Measurements from ENCODE around the gene MRTO4. TPM values are rescaled to one million over a fixed set of nuclear protein-coding genes. Genes with fewer than 3 reads are reported as not detected.
"Not testable (repeated sequence)": the region's sequence is repeated elsewhere in the genome, so short reads cannot be mapped to it uniquely, and the experiment has no call there.

MRTO4 gene
- total RNA-seq, 2 experiments from 2014 or later = 139 TPM

DNA sequence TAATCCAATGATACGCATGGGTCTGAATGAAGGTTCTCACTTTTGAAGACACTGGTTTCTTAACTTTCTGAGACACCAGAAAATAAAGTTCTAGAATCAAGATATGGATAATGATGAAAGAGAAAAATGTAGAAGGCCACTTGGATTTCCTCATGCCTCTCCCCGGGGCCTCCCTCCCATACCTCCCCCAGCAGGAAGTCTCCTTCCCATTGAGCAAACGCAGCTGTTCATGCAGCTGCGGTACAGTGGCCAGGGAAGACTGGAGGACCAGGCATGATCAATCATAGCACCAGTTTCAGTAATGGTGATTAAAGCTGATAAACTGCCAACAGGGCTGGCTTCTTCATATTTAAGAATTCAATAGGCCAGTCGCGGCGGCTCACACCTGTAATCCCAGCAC, 30.6 kb upstream of the MRTO4 start:
- POLR2A ChIA-PET = no interaction called here
- CTCF ChIA-PET = no interaction called here

DNA sequence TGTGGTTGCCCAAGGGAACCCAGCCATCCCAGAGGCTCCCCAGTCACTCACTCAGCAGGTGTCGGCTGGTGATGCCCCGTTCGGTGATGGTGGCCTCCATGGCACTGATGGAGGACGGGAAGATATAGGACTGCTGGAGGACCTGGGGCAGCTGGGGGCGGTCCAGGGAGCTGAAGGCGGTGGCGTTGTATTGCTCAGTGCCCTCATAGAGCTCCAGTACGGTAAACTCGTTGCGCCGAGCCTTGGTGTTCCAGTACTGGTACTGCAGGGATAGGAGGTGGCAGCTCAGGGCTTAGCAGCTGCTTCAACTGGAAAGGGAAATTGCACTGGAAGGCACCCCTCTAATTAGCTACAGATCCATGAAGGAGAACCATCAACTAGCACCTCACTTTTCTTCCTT, 29.0 kb upstream of the MRTO4 start:
- CTCF ChIA-PET = interaction anchor here (1.4 kb wide), 1 partner anchor 12 kb away, joined by 3 read pairs; no protein-coding TSS in a partner anchor
- POLR2A ChIA-PET = no interaction called here

DNA sequence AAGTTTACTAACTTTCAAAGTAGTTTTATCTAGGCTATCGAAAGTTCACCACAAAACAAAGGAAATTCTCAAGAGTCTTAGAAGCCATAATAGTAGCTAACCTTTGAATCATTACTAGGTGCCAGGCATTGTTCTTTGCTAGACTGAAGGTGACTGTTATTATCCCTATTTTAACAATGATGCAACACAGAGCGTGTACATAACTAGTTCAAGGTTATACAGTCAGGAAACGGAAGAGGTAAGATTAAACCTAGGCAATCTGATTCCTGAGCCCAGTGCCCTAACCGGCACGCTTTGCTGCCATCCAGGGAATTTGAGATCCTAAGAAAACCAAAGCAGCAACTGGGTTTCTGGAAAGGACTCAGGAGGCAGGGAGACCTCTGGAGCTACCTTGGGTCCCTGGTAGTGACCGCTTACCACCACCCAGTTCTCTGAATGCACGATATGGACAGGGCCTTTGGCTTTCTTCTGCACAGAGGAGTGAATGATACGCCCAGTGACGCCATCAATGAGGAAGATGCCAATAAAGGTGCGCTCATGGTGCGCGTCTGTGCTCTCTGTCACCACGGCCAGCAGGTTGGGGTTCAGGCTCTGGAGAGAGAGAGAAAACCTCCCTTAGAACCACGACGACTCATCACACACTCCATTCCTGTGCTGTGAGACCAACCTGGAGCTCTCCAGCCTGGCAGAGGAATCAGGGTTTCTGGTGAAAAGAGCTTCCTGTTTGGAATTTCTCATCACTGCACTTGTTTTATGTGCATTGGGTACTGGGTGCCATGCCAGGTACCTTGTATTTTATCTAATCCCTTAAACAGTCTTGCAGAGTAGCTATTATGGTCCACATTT, 28.4 kb upstream of the MRTO4 start:
- CTCF ChIA-PET = interaction anchor here (0.7 to 1.4 kb wide), 2 partner anchors 11 to 18 kb away, joined by 3 read pairs; no protein-coding TSS in a partner anchor
- POLR2A ChIA-PET = no interaction called here

DNA sequence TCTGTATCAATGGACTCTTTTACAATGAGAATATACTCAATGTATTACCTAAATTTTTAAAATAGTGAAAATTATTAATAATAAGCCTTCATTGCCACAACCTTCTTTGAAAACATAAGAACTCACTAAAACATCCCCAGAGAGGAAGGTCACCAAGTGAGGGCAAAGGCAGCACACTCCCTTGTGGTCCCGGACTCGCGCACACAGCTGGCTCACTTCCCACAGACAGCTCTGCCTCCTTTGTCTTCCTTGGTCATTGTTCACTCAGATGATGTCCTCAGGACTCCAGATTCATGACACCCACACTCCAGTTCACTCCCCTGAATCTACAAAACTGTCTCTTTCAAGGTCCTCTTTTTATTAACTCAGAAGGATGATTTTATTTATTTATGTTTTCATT, 22.4 kb upstream of the MRTO4 start:
- ChIA-PET POLR2A (no interaction called here), CTCF (no interaction called here)

DNA sequence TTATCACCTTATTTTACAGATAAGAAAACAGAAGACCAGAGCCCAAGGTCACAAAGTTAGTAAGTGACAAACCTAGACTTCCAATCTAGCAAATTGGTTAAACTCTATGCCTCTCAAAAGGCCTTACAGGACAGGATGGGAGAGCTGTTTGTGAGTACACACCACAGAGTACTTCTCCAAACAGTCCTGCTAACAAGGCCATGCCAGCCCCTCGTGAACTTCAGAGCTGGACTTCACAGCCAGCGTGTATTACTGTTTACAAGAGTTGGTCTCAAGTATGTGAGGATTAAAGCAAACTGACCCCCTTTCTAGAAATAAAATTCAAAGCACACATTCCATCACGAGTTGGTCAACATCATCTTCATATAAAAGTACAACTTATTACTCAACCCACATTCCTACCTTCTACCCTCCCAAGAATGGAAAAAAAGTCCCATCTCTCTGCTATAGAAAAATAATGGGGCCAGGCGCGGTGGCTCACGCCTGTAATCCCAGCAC, 21.7 kb upstream of the MRTO4 start:
- ChIA-PET POLR2A (interaction anchor here (1.1 kb wide), 1 partner anchor 8 kb away, joined by 3 read pairs; no protein-coding TSS in a partner anchor), CTCF (no interaction called here)

DNA sequence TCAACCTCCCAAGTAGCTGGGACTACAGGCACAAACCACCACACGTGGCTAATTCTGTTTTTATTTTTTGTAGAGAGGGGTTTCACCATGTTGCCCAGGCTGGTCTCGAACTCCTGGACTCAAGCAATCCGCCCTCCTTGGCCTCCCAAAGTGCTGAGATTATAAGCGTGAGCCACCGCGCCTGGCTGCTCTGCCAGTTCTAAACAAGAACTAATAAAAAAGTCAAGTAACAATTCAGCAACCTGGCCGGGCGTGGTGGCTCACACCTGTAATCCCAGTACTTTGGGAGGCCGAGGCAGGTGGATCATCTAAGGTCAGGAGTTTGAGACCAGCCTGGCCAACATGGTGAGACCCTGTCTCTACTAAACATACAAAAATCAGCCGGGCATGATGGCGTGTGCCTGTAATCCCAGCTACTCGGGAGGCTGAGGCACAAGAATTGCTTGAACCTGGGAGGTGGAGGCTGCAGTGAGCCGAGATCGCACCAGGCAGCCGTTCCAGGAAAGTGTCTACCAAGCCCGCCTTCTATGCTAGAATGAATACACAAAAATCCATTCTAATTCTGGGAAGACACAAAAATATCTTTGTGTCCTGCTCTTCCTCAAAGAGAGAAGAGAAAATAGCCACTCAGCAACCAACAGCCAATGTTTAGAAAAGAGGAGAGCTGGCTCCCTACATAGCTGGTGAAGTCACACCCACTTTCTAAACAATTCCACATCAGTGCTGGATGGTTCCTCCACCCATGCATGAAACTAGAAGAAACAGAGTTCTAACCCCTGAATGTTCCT, 19.7 kb upstream of the MRTO4 start:
- POLR2A ChIA-PET = not testable (repeated sequence)

DNA sequence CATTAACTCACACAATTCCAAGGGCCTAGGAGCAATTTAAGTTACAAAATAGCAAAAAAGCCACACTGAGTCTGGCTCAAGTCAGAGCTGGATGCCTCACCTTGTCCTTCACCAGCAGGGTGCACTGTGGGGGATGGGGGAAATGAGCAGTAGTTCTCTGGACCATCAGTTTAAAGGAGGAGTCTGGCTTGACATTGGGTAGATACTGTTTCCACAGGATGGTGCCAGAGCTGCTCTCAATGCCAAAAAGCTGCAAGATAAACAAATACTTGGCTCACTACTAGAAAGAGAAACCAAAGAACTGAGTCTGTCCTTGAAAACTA, 19.1 kb upstream of the MRTO4 start:
- ChIA-PET POLR2A (no interaction called here), CTCF (no interaction called here)

More for the DNA sequence above, 19.7 kb upstream of the MRTO4 start:
- CTCF ChIA-PET = not testable (repeated sequence)

DNA sequence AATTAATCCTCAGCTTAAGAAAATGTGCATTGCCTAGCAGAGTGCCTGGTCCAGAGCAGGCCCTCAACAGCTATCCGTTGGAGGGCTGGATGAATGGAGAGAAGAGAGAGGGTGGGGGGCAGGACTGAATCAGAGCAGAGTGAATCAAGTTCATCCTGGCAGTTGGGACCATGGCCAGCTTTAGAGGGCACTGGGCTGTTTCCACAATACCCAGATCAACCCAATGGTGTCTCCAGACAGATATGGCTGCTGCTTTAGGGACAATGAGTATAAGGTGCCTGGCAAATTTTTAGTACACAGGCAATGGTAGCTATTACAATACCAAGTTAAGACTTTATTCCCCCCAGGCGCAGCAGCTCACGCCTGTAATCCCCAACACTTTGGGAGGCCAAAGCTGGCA, 17.4 kb upstream of the MRTO4 start:
- POLR2A ChIA-PET = no interaction called here
- CTCF ChIA-PET = interaction anchor here (1.5 kb wide), 1 partner anchor 11 kb away, joined by 3 read pairs; no protein-coding TSS in a partner anchor

DNA sequence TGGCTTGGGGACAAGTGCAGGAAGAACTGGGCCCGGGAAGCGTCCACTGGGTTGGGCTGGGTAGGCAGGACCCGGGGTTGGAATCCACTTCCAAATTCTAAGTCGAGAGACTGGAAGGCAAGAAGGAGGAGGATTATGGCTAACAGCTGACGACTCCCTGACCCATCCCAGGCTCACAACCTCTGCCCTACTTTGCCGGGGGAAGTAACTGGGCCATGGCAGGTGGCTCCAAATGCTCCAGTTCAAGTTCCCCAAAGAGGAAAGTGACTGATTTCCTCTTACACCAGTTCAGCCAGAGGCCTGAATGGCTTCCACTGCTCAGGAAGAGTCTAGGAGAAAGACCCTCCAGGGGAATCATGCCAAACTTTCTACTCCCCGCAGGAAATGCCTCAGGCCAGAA, 11.7 kb upstream of the MRTO4 start:
- ChIA-PET CTCF (interaction anchor here (1.0 to 1.2 kb wide), 3 partner anchors 11 to 25 kb away, joined by 3 read pairs; partner anchors contain the start of gene EMC1), POLR2A (no interaction called here)

DNA sequence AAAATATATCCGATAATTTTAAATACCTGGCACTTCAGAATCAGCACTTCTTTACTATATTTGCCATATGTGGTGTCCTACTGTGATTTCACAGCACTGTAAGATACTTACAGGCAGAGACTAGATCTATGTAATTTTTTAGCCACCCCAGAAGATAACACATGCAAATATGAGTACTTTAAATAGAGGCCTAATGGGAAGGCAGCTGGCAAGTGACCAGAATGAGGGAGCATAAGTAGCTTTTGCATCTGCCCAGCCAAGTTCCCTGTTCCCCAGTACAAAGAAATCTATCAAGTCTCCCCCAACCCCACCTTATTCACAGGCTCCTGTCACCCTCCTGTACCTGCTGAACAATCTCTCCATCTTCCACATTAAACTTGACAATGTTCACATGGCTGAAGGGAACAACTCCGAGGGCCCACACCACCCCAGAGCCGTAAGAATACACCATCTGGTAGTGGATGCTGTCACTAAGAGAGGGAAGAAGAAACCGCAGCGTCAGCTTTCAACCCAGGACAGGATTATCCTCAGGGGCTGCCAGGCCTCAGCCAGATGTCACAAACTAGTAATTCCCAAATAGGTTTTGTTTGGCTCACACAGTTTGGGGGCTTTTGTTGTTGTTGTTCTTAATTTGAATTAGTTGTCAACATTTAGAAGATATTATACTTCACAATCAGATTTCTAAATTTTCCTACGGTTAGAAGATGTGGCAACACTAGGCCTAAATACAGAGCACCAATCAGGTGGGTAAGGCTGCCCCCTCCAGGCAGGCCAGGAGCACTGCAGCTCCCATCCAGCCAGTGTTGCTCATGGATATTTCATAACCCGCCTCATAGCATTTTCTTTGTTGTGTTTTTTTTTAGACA, 10.7 kb upstream of the MRTO4 start:
- CTCF ChIA-PET = interaction anchor here (0.6 to 1.5 kb wide), 10 partner anchors 10 to 84 kb away, joined by 3 to 6 read pairs (median 3); partner anchors contain the start of gene EMC1
- POLR2A ChIA-PET = interaction anchor here (0.6 to 0.7 kb wide), 2 partner anchors 88 to 166 kb away, joined by 3 read pairs; no protein-coding TSS in a partner anchor

DNA sequence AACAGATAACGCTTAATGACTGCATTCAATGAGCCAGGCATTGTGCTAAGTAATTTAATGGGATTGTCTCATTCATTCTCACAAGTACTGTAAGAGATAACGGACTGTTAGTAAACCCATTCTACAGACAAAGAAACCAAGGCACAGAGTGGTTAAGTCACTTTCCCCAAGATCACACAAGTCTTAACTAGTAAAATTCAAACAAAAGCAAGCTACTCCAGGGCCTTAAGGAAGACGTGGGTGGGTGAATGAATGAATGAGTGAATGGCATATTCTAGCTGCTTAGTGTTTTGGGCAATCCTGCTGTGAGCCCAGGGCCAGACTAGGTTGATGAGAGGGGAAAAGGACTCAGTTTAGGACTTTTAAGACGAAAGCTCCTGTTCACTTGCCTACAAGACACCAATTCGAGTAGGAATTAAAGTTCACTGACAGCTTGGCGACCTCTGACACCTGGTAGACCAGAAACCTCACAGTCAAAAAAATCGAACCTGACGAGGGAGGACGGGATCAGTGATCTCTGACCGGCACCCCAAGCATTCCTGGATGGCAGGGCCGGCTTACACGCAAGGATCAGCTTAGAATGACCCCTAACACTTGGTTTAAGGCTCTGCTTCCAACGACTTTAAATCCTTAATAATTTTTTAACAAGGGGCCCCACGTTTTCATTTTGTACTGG, 838 bp upstream of the MRTO4 start:
- CTCF ChIA-PET = interaction anchor here (1.0 to 1.3 kb wide), 2 partner anchors 10 to 40 kb away, joined by 3 read pairs; no protein-coding TSS in a partner anchor
- POLR2A ChIA-PET = interaction anchor here (1.1 to 1.8 kb wide), 3 partner anchors 39 to 1811 kb away, joined by 3 to 8 read pairs (median 4); partner anchors contain the start of genes AKR7A2, RCC2 and SLC66A1

DNA sequence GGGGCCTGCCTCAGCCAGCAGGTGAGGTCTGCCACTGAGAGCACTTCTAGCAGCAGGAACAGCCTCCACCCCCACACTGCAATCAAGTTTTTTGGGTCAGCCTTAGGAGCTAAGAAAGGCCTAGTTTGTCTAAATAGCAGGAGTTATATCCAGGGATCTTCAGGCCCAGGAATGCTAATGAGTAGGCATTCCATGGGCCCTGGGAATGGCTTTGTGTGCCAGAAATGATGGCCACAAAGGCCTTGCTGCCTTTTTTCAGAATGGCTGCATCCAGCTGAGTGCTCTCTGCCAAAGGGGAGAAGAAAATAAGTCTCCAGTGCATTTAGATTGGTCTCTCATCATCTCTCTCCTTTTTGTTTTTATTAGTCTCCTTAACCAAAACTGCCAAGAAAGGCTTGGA, 2.8 kb downstream of the MRTO4 start:
- POLR2A ChIA-PET = no interaction called here
- CTCF ChIA-PET = no interaction called here

DNA sequence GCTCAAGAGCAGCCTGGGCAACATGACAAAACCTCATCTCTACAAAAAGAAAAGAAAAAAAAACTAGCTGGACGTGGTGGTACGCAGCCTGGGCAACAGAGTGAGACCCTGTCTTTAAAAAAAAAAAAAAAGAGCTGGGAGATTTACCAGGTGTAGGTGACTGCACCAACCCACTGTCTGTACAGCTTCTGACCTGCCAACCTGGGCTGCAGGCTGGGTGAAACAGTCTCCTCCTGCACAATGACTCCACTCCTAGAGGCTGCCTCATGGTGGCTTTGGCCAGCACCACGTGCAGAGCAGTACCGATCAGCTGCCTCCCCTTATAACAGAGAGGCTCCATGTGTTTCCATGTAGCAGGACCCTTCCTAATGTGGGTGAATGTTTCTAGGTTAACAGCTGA, 3.7 kb downstream of the MRTO4 start:
- ChIA-PET POLR2A (interaction anchor here (0.6 kb wide), 1 partner anchor 230 kb away, joined by 3 read pairs; the partner anchor contains the start of gene CAPZB), CTCF (interaction anchor here (0.7 to 1.5 kb wide), 2 partner anchors 10 to 39 kb away, joined by 3 to 4 read pairs; no protein-coding TSS in a partner anchor)

DNA sequence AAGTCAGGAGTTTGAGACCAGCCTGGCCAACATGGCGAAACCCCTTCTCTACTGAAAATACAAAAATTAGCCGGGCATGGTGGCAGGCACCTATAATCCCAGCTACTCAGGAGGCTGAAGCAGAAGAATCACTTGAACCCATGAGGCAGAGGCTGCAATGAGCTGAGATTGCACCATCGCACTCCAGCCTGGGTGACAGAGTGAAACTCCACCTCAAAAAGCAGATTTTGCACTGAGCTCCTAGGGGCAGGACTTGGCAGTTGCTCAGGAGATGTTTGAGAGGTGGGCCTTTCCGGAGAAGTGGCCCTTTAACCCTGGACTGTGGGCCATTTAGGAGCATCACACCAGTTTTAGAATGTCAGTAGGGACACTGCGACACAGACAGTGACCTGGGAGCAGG, 4.7 kb downstream of the MRTO4 start:
- CTCF ChIA-PET = interaction anchor here (0.6 to 1.5 kb wide), 2 partner anchors 40 to 148 kb away, joined by 3 to 4 read pairs; no protein-coding TSS in a partner anchor
- POLR2A ChIA-PET = not testable (repeated sequence)

DNA sequence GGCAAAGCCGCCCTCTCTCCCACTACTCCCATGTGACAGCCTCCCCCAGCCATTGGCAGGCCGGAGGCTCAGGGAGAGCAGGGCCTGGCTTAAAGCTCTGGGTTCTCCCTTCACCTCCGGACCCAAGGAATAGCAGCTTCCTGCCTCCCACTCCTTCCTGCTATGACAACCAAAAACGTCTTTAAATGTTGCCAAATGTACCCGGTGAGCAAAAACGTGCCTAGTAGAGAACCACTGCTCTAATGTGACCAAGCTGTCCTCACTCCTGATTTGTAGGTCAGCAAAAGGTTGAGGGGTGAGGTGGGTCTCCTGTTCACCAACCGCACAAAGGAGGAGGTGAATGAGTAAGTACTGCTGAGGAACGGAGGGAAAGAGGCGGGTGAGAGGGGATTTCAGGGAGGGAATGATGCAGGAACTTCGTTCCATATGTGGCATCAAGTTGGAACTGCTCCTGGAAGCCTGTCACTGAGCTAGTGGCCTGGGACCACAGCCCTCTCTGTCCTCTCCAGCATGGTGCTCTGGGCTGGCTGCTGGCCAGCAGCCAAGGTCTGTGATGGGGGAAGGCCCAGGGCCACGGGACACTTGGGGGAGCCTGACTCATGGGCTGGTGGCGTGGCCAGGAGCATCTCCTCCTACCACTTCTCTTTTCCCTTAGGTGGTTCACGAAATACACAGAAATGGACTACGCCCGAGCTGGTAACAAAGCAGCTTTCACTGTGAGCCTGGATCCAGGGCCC, 5.7 kb downstream of the MRTO4 start:
- POLR2A ChIA-PET = no interaction called here
- CTCF ChIA-PET = interaction anchor here (0.6 to 1.6 kb wide), 3 partner anchors 45 to 325 kb away, joined by 3 to 4 read pairs (median 3); no protein-coding TSS in a partner anchor

DNA sequence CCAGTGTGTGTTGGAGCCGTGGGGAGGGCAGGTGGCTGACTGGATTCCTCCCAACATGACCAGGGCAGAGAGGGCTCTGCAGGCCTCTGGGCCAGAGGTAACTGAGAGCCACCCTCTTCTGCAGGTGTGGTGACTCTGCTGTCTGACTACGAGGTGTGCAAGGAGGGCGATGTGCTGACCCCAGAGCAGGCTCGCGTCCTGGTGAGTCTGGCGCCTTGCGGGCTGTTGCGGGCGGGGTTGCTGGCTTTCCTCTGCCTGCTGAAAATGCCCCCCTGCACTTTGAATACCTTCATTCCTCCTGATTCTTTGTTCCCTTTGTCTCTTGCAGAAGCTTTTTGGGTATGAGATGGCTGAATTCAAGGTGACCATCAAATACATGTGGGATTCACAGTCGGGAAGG, 6.7 kb downstream of the MRTO4 start:
- CTCF ChIA-PET = interaction anchor here (0.6 to 1.6 kb wide), 2 partner anchors 44 to 324 kb away, joined by 3 to 4 read pairs; no protein-coding TSS in a partner anchor

More for the DNA sequence above, 6.7 kb downstream of the MRTO4 start:
- POLR2A ChIA-PET = no interaction called here

All from activated CD8-positive, alpha-beta memory T cell treated with anti-CD3 and anti-CD28 coated beads for 36 hours (primary cell).